IMR-90 (cell line): ENCODE data around the gene DDX10. TPM values are rescaled to one million over a fixed set of nuclear protein-coding genes. Genes with fewer than 3 reads are reported as not detected.
A peak's percentile ranks its signal among the peaks of the same experiment; 100 is the strongest.

Source experiments
- ATAC-seq: fragments of 200-7000 bp; cut with Tn5 transposase; 2 replicates; pipeline ENCODE4 v1.9.1; 2020; ENCODE audit warnings: low read depth, mild to moderate bottlenecking, moderate library complexity
- BruUV-seq: library from RNA; stranded (reverse); fragments of 400-500 nt; replicated peaks from 2 replicates; lab custom pipeline; 2021; lab: Mats Ljungman, UMichigan
- CTCF ChIA-PET: fragments of 300-600 bp; formaldehyde crosslinking; extraction: SDS; loops from one replicate; lab custom pipeline; 2021; ENCODE audit warnings: antibody characterized with exemption; lab: Yijun Ruan, JAX
- POLR2A ChIA-PET: fragments of 300-600 bp; sonication (Branson Sonifier 250); formaldehyde crosslinking; loops from one replicate; lab custom pipeline; 2022; ENCODE audit warnings: antibody characterized with exemption; ENCODE audit not compliant: unreplicated experiment; lab: Charles Lee
- DNase-seq: peaks from one replicate; pipeline ENCODE4 v3.0.0; 2013
- H2AFZ ChIP-seq: replicated peaks from 2 replicates; pipeline ENCODE3; 2013; ENCODE audit warnings: low read length, mild to moderate bottlenecking; ENCODE audit not compliant: poor library complexity
- H2AK5ac ChIP-seq: 2 replicates; pipeline ENCODE4 v1.6.1; 2013; ENCODE audit warnings: low read depth, low read length, inconsistent platforms
- H2AK9ac ChIP-seq: replicated peaks from 2 replicates; pipeline ENCODE3; 2013; ENCODE audit warnings: mild to moderate bottlenecking, low read depth, low read length, moderate library complexity; ENCODE audit not compliant: poor library complexity
- H2BK120ac ChIP-seq: 2 replicates; pipeline ENCODE4 v1.6.1; 2013; ENCODE audit warnings: low read depth, low read length, inconsistent platforms
- H2BK15ac ChIP-seq: 3 replicates; pipeline ENCODE4 v1.6.1; 2013; ENCODE audit warnings: low read depth, low read length, inconsistent platforms
- H2BK20ac ChIP-seq: 2 replicates; pipeline ENCODE4 v1.6.1; 2013; ENCODE audit warnings: low read depth, mild to moderate bottlenecking, inconsistent platforms, low read length, moderate library complexity
- H2BK5ac ChIP-seq: 2 replicates; pipeline ENCODE4 v1.6.1; 2013; ENCODE audit warnings: mild to moderate bottlenecking, low read depth, low read length, inconsistent platforms; ENCODE audit not compliant: poor library complexity, severe bottlenecking
- H3K14ac ChIP-seq: replicated peaks from 2 replicates; pipeline ENCODE4 v1.6.1; 2013; ENCODE audit warnings: low read depth, low read length, inconsistent platforms
- H3K18ac ChIP-seq: 2 replicates; pipeline ENCODE4 v1.6.1; 2013; ENCODE audit warnings: low read depth, low read length, control low read depth
- H3K23ac ChIP-seq: 2 replicates; pipeline ENCODE4 v1.6.1; 2013; ENCODE audit warnings: low read depth, low read length, inconsistent platforms
- H3K27ac ChIP-seq: 2 replicates; pipeline ENCODE4 v1.5.1; 2013; ENCODE audit warnings: mild to moderate bottlenecking, control low read depth, low read length; ENCODE audit not compliant: insufficient read depth
- H3K27me3 ChIP-seq: 2 replicates; pipeline ENCODE4 v1.6.1; 2013; ENCODE audit warnings: low read length; ENCODE audit not compliant: control insufficient read depth, insufficient read depth
- H3K36me3 ChIP-seq: 2 replicates; pipeline ENCODE4 v1.6.1; 2013; ENCODE audit warnings: low read length, mixed read lengths; ENCODE audit not compliant: control insufficient read depth, insufficient read depth
- H3K4ac ChIP-seq: 2 replicates; pipeline ENCODE4 v1.6.1; 2013; ENCODE audit warnings: low read depth, low read length, inconsistent platforms
- H3K4me1 ChIP-seq: 2 replicates; pipeline ENCODE4 v1.6.1; 2013; ENCODE audit warnings: low read length, mixed read lengths; ENCODE audit not compliant: control insufficient read depth, insufficient read depth
- H3K4me2 ChIP-seq: 2 replicates; pipeline ENCODE4 v1.6.1; 2013; ENCODE audit warnings: low read depth, mild to moderate bottlenecking, control low read depth, low read length, moderate library complexity
- H3K4me3 ChIP-seq: 2 replicates; pipeline ENCODE4 v1.5.1; 2013; ENCODE audit warnings: low read depth, mild to moderate bottlenecking, control low read depth, low read length, moderate library complexity; ENCODE audit not compliant: insufficient read depth
- H3K56ac ChIP-seq: 2 replicates; pipeline ENCODE4 v1.6.1; 2013; ENCODE audit warnings: low read length, inconsistent platforms; ENCODE audit not compliant: insufficient read depth; ENCODE audit errors: extremely low read depth
- H3K79me1 ChIP-seq, 2 experiments: 2 replicates each; pipeline ENCODE4 v1.6.1; 2013; ENCODE audit warnings: low read length in 2 of 2, inconsistent platforms in 1 of 2, low read depth in 1 of 2
- H3K9ac ChIP-seq: 2 replicates; pipeline ENCODE4 v1.6.1; 2013; ENCODE audit warnings: low read depth, low read length, control low read depth
- H3K9me1 ChIP-seq: 2 replicates; pipeline ENCODE4 v1.6.1; 2013; ENCODE audit warnings: low read length, inconsistent platforms; ENCODE audit not compliant: insufficient read depth
- H3K9me3 ChIP-seq: 2 replicates; pipeline ENCODE4 v1.6.1; 2013; ENCODE audit warnings: low read length; ENCODE audit not compliant: control insufficient read depth, insufficient read depth
- H4K20me1 ChIP-seq: 2 replicates; pipeline ENCODE4 v1.6.1; 2013; ENCODE audit warnings: low read length, inconsistent platforms; ENCODE audit not compliant: insufficient read depth
- H4K5ac ChIP-seq: 2 replicates; pipeline ENCODE4 v1.6.1; 2013; ENCODE audit warnings: mild to moderate bottlenecking, low read depth, low read length, control low read depth
- H4K8ac ChIP-seq, 2 experiments: 2 replicates each; pipeline ENCODE4 v1.6.1; 2013; ENCODE audit warnings: low read depth in 2 of 2, low read length in 2 of 2, control low read depth in 1 of 2, inconsistent platforms in 1 of 2
- H4K91ac ChIP-seq: 2 replicates; pipeline ENCODE4 v1.6.1; 2013; ENCODE audit warnings: low read depth, low read length, inconsistent platforms; ENCODE audit not compliant: insufficient read depth
- BHLHE40 ChIP-seq: fragments of 150-350 bp; IDR thresholded peaks from 2 replicates; pipeline ENCODE4 v1.6.1; 2016; ENCODE audit warnings: mild to moderate bottlenecking, low read depth, low read length
- CEBPB ChIP-seq: IDR thresholded peaks from 2 replicates; pipeline ENCODE4 v1.6.1; 2012; ENCODE audit warnings: low read depth, low read length, improper control_type of control experiment
- CHD1 ChIP-seq: IDR thresholded peaks from 2 replicates; pipeline ENCODE4 v1.6.1; 2012; ENCODE audit warnings: low read depth, low read length, improper control_type of control experiment
- MAFK ChIP-seq: IDR thresholded peaks from 2 replicates; pipeline ENCODE4 v1.6.1; 2012; ENCODE audit warnings: low read depth, low read length, improper control_type of control experiment
- MAZ ChIP-seq: IDR thresholded peaks from 2 replicates; pipeline ENCODE4 v1.6.1; 2012; ENCODE audit warnings: low read depth, mild to moderate bottlenecking, low read length, improper control_type of control experiment, moderate library complexity, borderline replicate concordance
- NFE2L2 ChIP-seq: fragments of 150-350 bp; IDR thresholded peaks from 2 replicates; pipeline ENCODE4 v1.6.1; 2016; ENCODE audit warnings: low read depth, mild to moderate bottlenecking, low read length
- RAD21 ChIP-seq: IDR thresholded peaks from 2 replicates; pipeline ENCODE4 v1.6.1; 2012; ENCODE audit warnings: low read length, improper control_type of control experiment
- RCOR1 ChIP-seq: IDR thresholded peaks from 2 replicates; pipeline ENCODE4 v1.6.1; 2012; ENCODE audit warnings: mild to moderate bottlenecking, low read length, improper control_type of control experiment; ENCODE audit not compliant: insufficient replicate concordance
- RFX5 ChIP-seq: IDR thresholded peaks from 2 replicates; pipeline ENCODE4 v1.8.0; 2012; ENCODE audit warnings: low read depth, mild to moderate bottlenecking, low read length, moderate library complexity
- SMC3 ChIP-seq: fragments of 150-350 bp; IDR thresholded peaks from 2 replicates; pipeline ENCODE4 v1.6.1; 2016; ENCODE audit warnings: low read depth, mild to moderate bottlenecking, antibody characterized with exemption, low read length, moderate library complexity
- WGBS, 2 experiments: methylation state at CpG; one replicate each; pipeline versions ENCODE4 v1.1.5 to v1.1.7; 2013; ENCODE audit warnings: missing lambda C conversion rate in 2 of 2; ENCODE audit not compliant: insufficient read length in 1 of 2; ENCODE audit errors: extremely low coverage in 2 of 2; 5-methylcytosine and 5-hydroxymethylcytosine counted together
- dilution Hi-C: fragments of 300-500 bp; cut with HindIII; formaldehyde crosslinking; loops from one replicate; pipeline ENCODE4 v1.14.3; 2018; ENCODE audit warnings: low sequenced_read_pairs; ENCODE audit not compliant: unreplicated experiment
- in situ Hi-C: fragments of 300-500 bp; cut with MboI; formaldehyde crosslinking; loops from 3 replicates; pipeline ENCODE4 v1.14.3; 2019; ENCODE audit warnings: low sequenced_read_pairs, inconsistent platforms, mixed read lengths
- intact Hi-C: fragments of 100-400 bp; cut with micrococcal nuclease; formaldehyde crosslinking; loops from 2 replicates; pipeline ENCODE4 v1.10.0; 2022
- polyA plus RNA-seq, 3 experiments: library from polyadenylated mRNA; depleted of rRNA; stranded (reverse); fragments of >200 nt; gene quantifications; 2 replicates each; pipeline ENCODE4 v1.2.3, GENCODE V29; 2012; ENCODE audit warnings: low replicate concordance in 1 of 3
- total RNA-seq: library from RNA; depleted of rRNA; stranded (reverse); fragments of >200 nt; gene quantifications from 2 replicates; pipeline ENCODE4 v1.2.3, GENCODE V29; 2012
- TF ChIP-seq, protein P1 (sequence below): conservative IDR thresholded peaks from 2 replicates; pipeline ENCODE4 v1.5.1; 2012; ENCODE audit warnings: mild to moderate bottlenecking, low read depth, low read length, improper control_type of control experiment
- TF ChIP-seq, protein P2 (sequence below): fragments of 150-350 bp; IDR thresholded peaks from 2 replicates; pipeline ENCODE4 v1.6.1; 2017; ENCODE audit warnings: mild to moderate bottlenecking, antibody characterized with exemption, low read length, low read depth

The DDX10 gene
- total and polyA plus RNA-seq, 2 of the 4 experiments (the other 2 are of a cell fraction), result 20.0 to 31.9 TPM

DNA sequence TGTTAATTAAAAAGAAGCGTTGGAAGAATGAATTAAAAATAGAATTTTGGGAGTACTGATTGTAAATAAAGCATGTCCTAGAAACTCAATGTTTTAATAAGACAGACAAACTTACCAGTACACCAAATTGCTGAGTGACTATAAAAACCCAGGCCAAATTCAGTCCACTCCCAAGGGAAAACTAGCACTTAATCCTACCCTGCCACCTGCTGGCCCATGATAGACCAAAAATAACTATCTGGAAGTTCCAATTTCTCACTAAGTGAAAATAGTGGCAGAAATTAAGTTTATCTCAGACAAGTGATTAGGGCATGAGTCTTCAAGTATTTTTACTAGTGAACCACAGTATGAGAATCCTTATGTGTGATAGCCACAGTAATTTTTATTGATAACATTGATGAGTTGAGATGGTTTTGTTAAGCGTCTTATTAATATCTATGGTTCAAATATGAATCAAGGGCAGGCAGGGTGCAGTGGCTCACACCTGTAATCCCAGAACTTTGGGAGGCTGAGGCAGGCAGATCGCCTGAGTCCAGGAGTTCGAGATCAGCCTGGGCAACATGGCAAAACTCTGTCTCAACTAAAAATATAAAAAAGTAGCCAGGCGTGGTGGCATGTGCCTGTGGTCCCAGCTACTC is 9.8 kb upstream of the DDX10 start:
- Histone ChIP-seq H4K8ac (no peak overlapping the region), H2AK5ac (no peak overlapping the region), H3K27ac (no peak overlapping the region), H2AK9ac (no peak overlapping the region), H3K18ac (no peak overlapping the region), H2BK15ac (no peak overlapping the region), H3K36me3 (no peaks in the 10 kb centered on the region), H3K9me3 (no peaks in the 10 kb centered on the region), H3K27me3 (no peaks in the 10 kb centered on the region), H3K56ac (no peak overlapping the region), H4K5ac (no peak overlapping the region), H3K4me1 (no peaks in the 10 kb centered on the region), H2BK20ac (no peak overlapping the region), H4K20me1 (no peaks in the 10 kb centered on the region), H2AFZ (no peak overlapping the region), H2BK5ac (no peak overlapping the region), H3K4ac (no peak overlapping the region), H3K14ac (no peak overlapping the region), H3K9me1 (no peaks in the 10 kb centered on the region), H3K23ac (no peak overlapping the region), H4K91ac (no peak overlapping the region), H3K4me3 (no peak overlapping the region), H3K79me1 (no peaks in the 10 kb centered on the region), H2BK120ac (no peak overlapping the region), H3K9ac (no peak overlapping the region), H3K4me2 (no peak overlapping the region)
- CTCF ChIA-PET, result interaction anchor here (0.6 to 0.8 kb wide), 2 partner anchors 10 to 537 kb away, joined by 3 read pairs; no protein-coding TSS in a partner anchor
- 43 to 100% methylated on average over 1 to 3 of the region's 5 CpGs for WGBS, 2 experiments
- dilution Hi-C loops (no loop called here), in situ Hi-C loops (loop anchor here (5.0 to 25.0 kb wide), 3 partner anchors 538 to 1068 kb away; partner anchors contain the start of gene ELMOD1), intact Hi-C loops (loop anchor here (1.0 to 10.0 kb wide), 2 partner anchors 538 to 1090 kb away; partner anchors contain the start of gene ALKBH8)
- DNase-seq (peak; percentile 56), ATAC-seq (peak; percentile 37; the same call in 1 of the 2 replicates)
- TF ChIP-seq RCOR1 (no peak), NFE2L2 (no peak), CEBPB (no peak), BHLHE40 (no peak), MAZ (no peak), CHD1 (no peak), MAFK (0 out of 2 replicates have a peak, but pooled peaks have one; percentile 3), RFX5 (no peak), SMC3 (peak; percentile 82), RAD21 (peak; percentile 83)
- TF ChIP-seq, protein P1, sequence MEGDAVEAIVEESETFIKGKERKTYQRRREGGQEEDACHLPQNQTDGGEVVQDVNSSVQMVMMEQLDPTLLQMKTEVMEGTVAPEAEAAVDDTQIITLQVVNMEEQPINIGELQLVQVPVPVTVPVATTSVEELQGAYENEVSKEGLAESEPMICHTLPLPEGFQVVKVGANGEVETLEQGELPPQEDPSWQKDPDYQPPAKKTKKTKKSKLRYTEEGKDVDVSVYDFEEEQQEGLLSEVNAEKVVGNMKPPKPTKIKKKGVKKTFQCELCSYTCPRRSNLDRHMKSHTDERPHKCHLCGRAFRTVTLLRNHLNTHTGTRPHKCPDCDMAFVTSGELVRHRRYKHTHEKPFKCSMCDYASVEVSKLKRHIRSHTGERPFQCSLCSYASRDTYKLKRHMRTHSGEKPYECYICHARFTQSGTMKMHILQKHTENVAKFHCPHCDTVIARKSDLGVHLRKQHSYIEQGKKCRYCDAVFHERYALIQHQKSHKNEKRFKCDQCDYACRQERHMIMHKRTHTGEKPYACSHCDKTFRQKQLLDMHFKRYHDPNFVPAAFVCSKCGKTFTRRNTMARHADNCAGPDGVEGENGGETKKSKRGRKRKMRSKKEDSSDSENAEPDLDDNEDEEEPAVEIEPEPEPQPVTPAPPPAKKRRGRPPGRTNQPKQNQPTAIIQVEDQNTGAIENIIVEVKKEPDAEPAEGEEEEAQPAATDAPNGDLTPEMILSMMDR, result peak; percentile 76
- TF ChIP-seq, protein P2, sequence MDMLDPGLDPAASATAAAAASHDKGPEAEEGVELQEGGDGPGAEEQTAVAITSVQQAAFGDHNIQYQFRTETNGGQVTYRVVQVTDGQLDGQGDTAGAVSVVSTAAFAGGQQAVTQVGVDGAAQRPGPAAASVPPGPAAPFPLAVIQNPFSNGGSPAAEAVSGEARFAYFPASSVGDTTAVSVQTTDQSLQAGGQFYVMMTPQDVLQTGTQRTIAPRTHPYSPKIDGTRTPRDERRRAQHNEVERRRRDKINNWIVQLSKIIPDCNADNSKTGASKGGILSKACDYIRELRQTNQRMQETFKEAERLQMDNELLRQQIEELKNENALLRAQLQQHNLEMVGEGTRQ, result no peak
- POLR2A ChIA-PET, result no interaction called here
- no TSS peak for BruUV-seq
